HG03280 (cell line): ENCODE measurements around the gene UCHL5.

Source experiments
- ATAC-seq: cut with Tn5 transposase; IDR thresholded peaks from one replicate; pipeline ENCODE4 v1.9.1; 2021; ENCODE audit warnings: mild to moderate bottlenecking, moderate library complexity; ENCODE audit not compliant: unreplicated experiment

The UCHL5 gene

DNA sequence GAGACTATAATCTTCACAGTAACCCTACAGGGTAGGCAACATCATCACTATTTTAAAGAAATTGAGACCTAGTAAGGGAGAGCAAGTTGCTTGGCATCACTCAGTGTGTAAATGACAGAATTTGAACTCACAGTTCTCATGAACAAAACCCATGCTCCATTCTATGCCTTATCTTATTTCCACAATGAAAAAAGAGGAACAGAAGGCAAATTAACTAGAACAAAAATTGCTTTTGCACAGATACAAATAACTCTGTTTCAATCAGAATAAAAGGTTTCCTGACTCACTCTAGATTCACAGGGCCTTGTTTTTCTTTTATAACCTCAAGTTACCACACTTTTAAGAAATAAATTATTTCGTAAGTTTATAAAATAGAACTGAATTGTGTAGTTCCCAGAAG, 90.1 kb downstream of the UCHL5 start:
- no peak for ATAC-seq

DNA sequence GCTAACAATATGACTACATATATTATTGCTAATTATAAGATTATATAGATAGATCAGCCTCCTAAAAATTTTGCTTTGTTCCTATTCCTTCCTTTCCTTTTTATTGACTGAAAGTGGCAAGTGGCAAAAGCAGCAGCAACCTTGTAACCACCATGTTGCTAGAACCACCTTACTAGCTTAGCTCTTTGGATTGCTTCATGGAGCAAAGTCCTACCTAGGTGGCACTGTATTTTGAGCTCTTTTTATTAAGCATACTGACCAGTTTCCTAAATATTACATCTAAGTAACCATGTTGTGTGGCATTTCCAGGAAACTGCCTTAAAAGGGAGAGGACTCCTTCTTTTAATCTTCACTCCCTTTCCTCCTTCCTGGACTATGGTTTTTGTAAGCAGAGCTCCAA, 90.8 kb downstream of the UCHL5 start:
- ATAC-seq: no peak

DNA sequence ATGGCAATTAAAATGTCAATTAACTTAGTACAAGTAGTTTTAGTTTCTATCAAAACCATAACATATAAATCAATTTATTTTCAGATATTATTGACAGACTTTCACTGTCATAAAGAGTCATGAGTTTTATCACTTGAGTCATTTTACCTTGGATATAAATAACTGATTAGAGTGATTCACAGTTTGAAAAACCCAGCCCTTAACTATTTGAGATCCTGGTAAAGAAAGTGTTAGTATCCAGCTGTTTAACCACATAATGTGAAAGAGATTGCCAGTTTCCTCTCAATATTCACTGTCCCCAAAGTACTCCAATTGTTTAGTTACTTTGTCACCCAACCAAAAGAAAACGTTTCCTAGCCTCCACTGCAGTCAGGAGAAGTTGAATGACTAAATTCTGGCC, 91.3 kb downstream of the UCHL5 start:
- ATAC-seq: no peak

DNA sequence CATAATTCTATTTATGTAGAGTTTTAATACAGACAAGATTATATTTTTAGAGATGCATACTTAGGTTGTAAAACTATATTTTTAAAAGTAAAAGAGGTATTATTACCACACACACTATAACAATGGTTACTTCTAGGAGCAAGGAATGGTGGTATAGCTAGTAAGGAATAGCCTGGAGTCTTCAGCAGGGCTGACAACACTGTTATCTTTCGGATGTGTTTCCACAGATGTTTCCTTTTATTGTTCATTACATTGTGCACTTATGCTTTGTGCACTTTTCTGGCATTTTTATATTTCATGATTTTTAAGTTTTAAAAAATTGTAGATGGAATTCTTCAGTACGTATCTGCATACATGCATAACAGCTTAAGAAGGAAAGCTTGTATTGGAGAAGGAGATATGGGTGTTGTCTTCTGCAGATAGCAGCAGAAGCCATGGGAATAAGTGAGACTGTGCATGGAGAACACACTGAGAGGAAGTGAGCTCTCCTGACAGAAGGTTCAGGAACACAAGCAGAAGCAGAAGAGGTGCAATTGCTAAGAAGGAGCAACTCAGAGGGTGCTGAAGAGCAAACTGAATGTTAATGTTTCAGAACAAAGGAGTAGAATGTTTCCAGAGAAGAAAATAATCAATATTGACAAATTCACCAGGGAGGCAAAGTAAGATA, 91.8 kb downstream of the UCHL5 start:
- ATAC-seq: no peak

GRCh38 chr1:192966073-192966472, 93.1 kb downstream of the UCHL5 start:
- ATAC-seq: no peak

- no peak for ATAC-seq
Observed at GRCh38 chr1:192962901-192963300, 96.3 kb downstream of the UCHL5 start.
